AG09309 (cell line): ENCODE data around the gene KRT13.

Source experiments
- DNase-seq: peaks from one replicate; pipeline ENCODE4 v3.0.0-alpha.2; 2010; ENCODE audit warnings: low read depth
- H3K4me3 ChIP-seq: 2 replicates; pipeline ENCODE4 v1.5.1; 2011; ENCODE audit warnings: mild to moderate bottlenecking, low read depth, low read length, moderate library complexity; ENCODE audit not compliant: control insufficient read depth
- CTCF ChIP-seq: IDR thresholded peaks from 2 replicates; pipeline ENCODE4 v1.5.1; 2011; ENCODE audit warnings: mild to moderate bottlenecking, low read depth, low read length, inconsistent platforms; ENCODE audit not compliant: insufficient read depth, control insufficient read depth; ENCODE audit errors: missing control alignments

Gene KRT13

GRCh38 chr17:41457676-41458075 lies 47.7 kb downstream of the KRT13 start:
- DNase-seq, result no peak
- no peak for TF ChIP-seq CTCF

GRCh38 chr17:41456204-41456603 lies 49.2 kb downstream of the KRT13 start:
- no peak overlapping the region for H3K4me3 ChIP-seq
- DNase-seq, result no peak
- peak; percentile 10 for TF ChIP-seq CTCF

More at GRCh38 chr17:41457676-41458075, 47.7 kb downstream of the KRT13 start:
- H3K4me3 ChIP-seq, result no peak overlapping the region

- TF ChIP-seq CTCF, result no peak
- no peak overlapping the region for H3K4me3 ChIP-seq
- no peak for DNase-seq
Observed at GRCh38 chr17:41455236-41455635, 50.2 kb downstream of the KRT13 start.

GRCh38 chr17:41453066-41453465 lies 52.3 kb downstream of the KRT13 start:
- no peak overlapping the region for H3K4me3 ChIP-seq
- TF ChIP-seq CTCF, result no peak
- no peak for DNase-seq

- no peak for TF ChIP-seq CTCF
- DNase-seq, result no peak
- H3K4me3 ChIP-seq, result no peak overlapping the region
Observed at GRCh38 chr17:41452281-41452680, 53.1 kb downstream of the KRT13 start.

GRCh38 chr17:41451154-41451728 lies 54.2 kb downstream of the KRT13 start:
- peak; percentile 60 for DNase-seq
- no peak overlapping the region for H3K4me3 ChIP-seq
- no peak for TF ChIP-seq CTCF
